ENCODE measurements around the gene CACNA2D3.
"Not testable (repeated sequence)": the region's sequence is repeated elsewhere in the genome, so short reads cannot be mapped to it uniquely, and the experiment has no call there.

Gene CACNA2D3

DNA sequence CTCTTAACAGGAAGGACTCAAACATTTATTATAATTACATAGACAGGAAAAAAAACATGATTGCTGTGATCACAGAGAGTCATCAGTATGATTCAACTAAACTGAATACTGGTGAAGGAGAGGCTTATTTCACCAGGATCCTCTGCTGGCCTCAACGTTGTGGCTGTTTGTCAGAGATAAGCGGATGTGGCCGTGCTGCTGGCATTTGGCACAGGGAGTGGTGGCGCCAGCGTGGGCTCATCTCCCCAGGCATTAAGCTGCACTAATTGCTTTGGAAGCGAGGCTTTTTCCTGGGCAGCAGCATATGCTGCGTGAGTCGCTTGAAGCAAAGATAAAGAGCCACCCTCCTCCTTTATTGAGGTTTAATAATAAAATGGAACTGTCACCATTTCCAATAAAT lies 498.8 kb downstream of the CACNA2D3 start:
- H3K4me3 ChIP-seq, result no peak overlapping the region
- H3K9me3 ChIP-seq, result no peaks in the 10 kb centered on the region
- TF ChIP-seq CTCF (IDR thresholded peaks at IDR 0.05), result no peak
- H3K4me1 ChIP-seq, result no peaks in the 10 kb centered on the region
- no peaks in the 10 kb centered on the region for H3K27me3 ChIP-seq
- intact Hi-C loops (cut with DNase I; ENCODE audit: low total_unique reads), result no loop called here
- H3K27ac ChIP-seq, result no peak overlapping the region
- H3K36me3 ChIP-seq, result no peaks in the 10 kb centered on the region
- DNase-seq, result no peak

GRCh38 chr3:54622678-54623077 lies 500.3 kb downstream of the CACNA2D3 start:
- Histone ChIP-seq H3K27me3 (no peaks in the 10 kb centered on the region), H3K4me3 (no peak overlapping the region), H3K4me1 (no peaks in the 10 kb centered on the region), H3K27ac (no peak overlapping the region), H3K9me3 (no peaks in the 10 kb centered on the region), H3K36me3 (no peaks in the 10 kb centered on the region)
- intact Hi-C loops (cut with DNase I; ENCODE audit: low total_unique reads), result no loop called here
- TF ChIP-seq CTCF (IDR thresholded peaks at IDR 0.05), result no peak
- DNase-seq, result no peak

GRCh38 chr3:54625805-54626787 lies 503.7 kb downstream of the CACNA2D3 start:
- no peak for TF ChIP-seq CTCF (IDR thresholded peaks at IDR 0.05)

DNA sequence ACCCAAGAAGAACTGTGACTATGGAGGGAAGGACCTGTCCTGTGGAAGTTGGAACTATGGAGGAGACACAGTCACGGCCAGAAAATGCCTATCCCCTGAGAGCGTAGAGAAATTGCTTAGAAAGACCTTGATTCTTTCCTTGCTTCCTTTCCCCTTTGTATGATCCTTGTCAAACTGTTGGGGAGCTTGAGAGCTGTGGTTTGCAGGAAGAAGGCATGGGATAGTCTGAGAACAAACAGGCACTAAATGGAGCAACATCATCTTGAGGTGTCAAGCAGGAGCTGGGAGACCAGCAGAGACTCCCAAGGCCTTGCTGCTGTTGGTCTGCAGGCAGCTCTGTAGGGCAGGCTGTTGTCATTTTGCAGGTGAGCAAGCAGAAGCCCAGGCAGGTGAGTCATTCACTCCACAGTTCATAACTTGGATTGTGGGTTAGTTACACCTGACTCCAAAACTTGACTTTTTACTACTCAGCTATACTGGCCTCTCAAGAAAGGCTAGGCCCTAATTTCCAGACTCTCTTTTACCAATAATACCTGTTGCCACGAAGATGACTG lies 506.6 kb downstream of the CACNA2D3 start:
- no peaks in the 10 kb centered on the region for H3K4me1 ChIP-seq
- H3K4me3 ChIP-seq, result no peak overlapping the region
- no peaks in the 10 kb centered on the region for H3K36me3 ChIP-seq
- DNase-seq, result no peak
- intact Hi-C loops (cut with DNase I; ENCODE audit: low total_unique reads), result no loop called here
- H3K27me3 ChIP-seq, result no peaks in the 10 kb centered on the region
- no peak overlapping the region for H3K27ac ChIP-seq
- no peaks in the 10 kb centered on the region for H3K9me3 ChIP-seq
- no peak for TF ChIP-seq CTCF (IDR thresholded peaks at IDR 0.05)

More at GRCh38 chr3:54625805-54626787, 503.7 kb downstream of the CACNA2D3 start:
- Histone ChIP-seq H3K4me3 (no peak overlapping the region), H3K27me3 (no peaks in the 10 kb centered on the region), H3K9me3 (no peaks in the 10 kb centered on the region), H3K27ac (no peak overlapping the region), H3K4me1 (no peaks in the 10 kb centered on the region), H3K36me3 (no peaks in the 10 kb centered on the region)
- DNase-seq, result no peak
- intact Hi-C loops (cut with DNase I; ENCODE audit: low total_unique reads), result no loop called here

DNA sequence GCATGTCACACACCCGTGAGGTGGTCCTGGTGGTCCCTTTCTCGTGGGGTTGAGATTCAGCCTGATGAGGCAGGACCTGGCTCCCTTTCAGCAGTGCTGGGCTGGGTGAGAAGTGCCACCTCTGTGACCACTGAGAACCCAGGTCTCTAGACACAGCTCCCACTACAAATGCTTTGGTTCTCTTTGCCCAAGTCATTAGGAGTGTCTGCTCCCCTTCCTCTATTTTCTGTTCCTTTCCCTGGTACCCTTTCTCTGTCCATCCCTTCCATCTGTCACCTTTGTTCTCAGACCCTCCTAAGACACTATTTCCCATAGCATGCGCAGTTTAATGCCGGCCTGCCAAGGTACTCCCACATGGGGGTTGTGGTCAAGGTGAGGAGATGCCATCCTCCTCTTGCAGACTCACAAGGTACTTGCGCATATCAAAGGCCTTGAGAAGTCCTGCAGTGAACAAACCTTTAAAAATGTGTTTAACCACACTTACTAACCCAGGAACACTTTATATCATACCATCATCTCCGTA lies 507.8 kb downstream of the CACNA2D3 start:
- H3K9me3 ChIP-seq, result no peaks in the 10 kb centered on the region
- no peaks in the 10 kb centered on the region for H3K4me1 ChIP-seq
- no peak for TF ChIP-seq CTCF (IDR thresholded peaks at IDR 0.05)
- DNase-seq, result no peak
- no peak overlapping the region for H3K27ac ChIP-seq
- H3K27me3 ChIP-seq, result no peaks in the 10 kb centered on the region
- H3K4me3 ChIP-seq, result no peak overlapping the region
- H3K36me3 ChIP-seq, result no peaks in the 10 kb centered on the region
- intact Hi-C loops (cut with DNase I; ENCODE audit: low total_unique reads), result no loop called here

GRCh38 chr3:54631001-54631400 lies 508.6 kb downstream of the CACNA2D3 start:
- DNase-seq; intact Hi-C loops (cut with DNase I; ENCODE audit: low total_unique reads); H3K36me3 ChIP-seq: not testable (repeated sequence)

More at GRCh38 chr3:54631001-54631400, 508.6 kb downstream of the CACNA2D3 start:
- not testable (repeated sequence) for H3K4me1 ChIP-seq, H3K27ac ChIP-seq, H3K9me3 ChIP-seq, H3K27me3 ChIP-seq, H3K4me3 ChIP-seq
